Pancreas (tissue), 10 donors: ENCODE results near the gene VPS37C. TPM values are rescaled to one million over a fixed set of nuclear protein-coding genes. Genes with fewer than 3 reads are reported as not detected.
A peak's percentile ranks its signal among the peaks of the same experiment; 100 is the strongest.

Experiments
- ATAC-seq, 4 donors: fragments of 200-7000 bp; cut with Tn5 transposase; one replicate each; pipeline versions ENCODE4 v1.8.0 to v1.9.1; 2020; ENCODE audit warnings: mild to moderate bottlenecking in 4 of 4, moderate library complexity in 4 of 4
- DNase-seq, 6 donors: peaks; one replicate each; pipeline ENCODE4 v3.0.0-alpha.2; 2020
- FAIRE-seq: peaks from 2 replicates; lab custom pipeline; 2012; peaks lifted over from hg19 to GRCh38; lab: Jason Lieb, UNC
- H3K27ac ChIP-seq, 4 donors: fragments of 200-600 bp; sonication (generic); 1 replicate in 3 of 4; 2 replicates in 1 of 4; pipeline versions ENCODE4 v1.5.0 to v1.8.0; 2020
- H3K27me3 ChIP-seq, 4 donors: fragments of 200-600 bp; one replicate each; pipeline ENCODE4 v1.8.0; 2021
- H3K36me3 ChIP-seq, 3 donors: fragments of 200-600 bp; sonication (generic) in 1 of 3; one replicate each; pipeline versions ENCODE4 v1.5.0 to v1.8.0; 2020 to 2021
- H3K4me1 ChIP-seq, 3 donors: fragments of 200-600 bp; one replicate each; pipeline ENCODE4 v1.8.0; 2021
- H3K4me3 ChIP-seq, 4 donors: fragments of 200-600 bp; sonication (generic) in 2 of 4; one replicate each; pipeline versions ENCODE4 v1.5.0 to v1.8.0; 2020 to 2021
- H3K9me3 ChIP-seq, 4 donors: fragments of 200-600 bp; one replicate each; pipeline ENCODE4 v1.8.0; 2021
- WGBS, 2 donors: extraction: QIAGEN DNeasy Blood & Tissue Kit; methylation state at CpG; one replicate each; pipeline ENCODE4 v1.1.7; 2013; 5-methylcytosine and 5-hydroxymethylcytosine counted together
- intact Hi-C, 3 donors: fragments of 100-400 bp; cut with DNase I; formaldehyde crosslinking; loops; one replicate each; pipeline versions ENCODE4 v1.11.1 to v1.14.2; 2022
- polyA plus RNA-seq, 2 donors: library from polyadenylated mRNA; stranded (reverse); fragments of 200-250 nt; gene quantifications; one replicate each; pipeline ENCODE4 v1.2.3, GENCODE V29; 2013
- total RNA-seq, 6 donors: library from RNA; stranded (reverse); fragmentation: NEBNext Ultra II Directional in 4 of 6; extraction: Animal tissue kit (Norgen Biotek cat#: 25700) in 4 of 6; gene quantifications; one replicate each; pipeline versions ENCODE4 v1.2.1 to v1.2.4, GENCODE V29; 2021 to 2023
- TF ChIP-seq, protein P1 (sequence below), 4 donors: fragments of 200-600 bp; sonication (generic) in 3 of 4; IDR thresholded peaks; one replicate each; pipeline versions ENCODE4 v1.5.0 to v1.8.0; 2021; ENCODE audit warnings: antibody characterized with exemption in 4 of 4
- donor health status: healthy with polysubstance abuse.
- donor health status: DM: no; HTN: no; CAD: no; lungs with moderate emphysema.
- donor health status: DM: no; HTN: no; CAD: no.
- donor health status: control.
- donor health status: control.
- donor health status: Bipolar disorder and iron deficiency.
- donor health status: DM: yes; HTN: yes; CAD: no.
- donor health status: DM: no; HTN: no; CAD: no.
- donor health status: DM: no; HTN: no; CAD: no.
- donor health status: DM: yes; HTN: yes; CAD: no.

VPS37C gene
- total and polyA plus RNA-seq, 8 donors, result 12.1 to 25.7 (median 16.2) TPM

DNA sequence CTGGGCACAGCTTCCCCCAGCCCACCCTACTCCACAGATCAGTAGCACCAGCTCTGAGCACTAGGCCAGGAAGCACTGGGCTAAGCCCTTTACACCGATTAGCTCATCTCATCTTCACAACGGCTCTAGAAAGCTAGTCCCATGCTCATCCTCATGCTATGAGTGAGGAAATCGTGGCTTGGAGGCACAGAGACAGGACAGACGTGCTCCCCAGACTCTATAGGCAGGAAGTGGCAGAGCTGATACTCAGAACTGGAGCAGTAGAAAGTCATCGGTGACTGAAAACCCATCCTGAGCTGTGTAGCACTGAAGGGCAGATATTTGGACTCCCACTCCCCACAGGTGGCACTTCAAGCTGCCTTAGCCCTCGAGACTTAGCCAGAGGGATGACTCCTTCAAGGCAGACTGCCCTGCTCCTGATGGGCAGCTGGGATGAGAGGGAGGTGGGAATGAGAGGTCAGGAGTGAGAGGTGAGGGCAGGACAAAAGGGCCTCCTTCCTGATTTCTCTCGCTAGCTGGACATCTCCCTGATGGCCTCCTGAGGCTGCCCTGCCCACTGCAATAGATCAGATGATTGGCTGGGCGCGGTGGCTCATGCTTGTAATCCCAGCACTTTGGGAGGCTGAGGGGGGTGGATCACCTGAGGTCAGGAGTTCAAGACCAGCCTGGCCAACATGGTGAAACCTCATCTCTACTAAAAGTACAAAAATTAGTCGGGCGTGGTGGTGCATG lies 49.3 kb downstream of the VPS37C start:
- Histone ChIP-seq H3K27ac (no peak overlapping the region), H3K27me3 (no peaks in the 10 kb centered on the region), H3K4me1 (no peaks in the 10 kb centered on the region), H3K36me3 (no peaks in the 10 kb centered on the region), H3K9me3 (no peaks in the 10 kb centered on the region), H3K4me3 (no peak overlapping the region)
- DNase-seq (no peak), FAIRE-seq (no peak), ATAC-seq (peak in 1 of 4 donors; percentile 36)
- TF ChIP-seq, protein P1, sequence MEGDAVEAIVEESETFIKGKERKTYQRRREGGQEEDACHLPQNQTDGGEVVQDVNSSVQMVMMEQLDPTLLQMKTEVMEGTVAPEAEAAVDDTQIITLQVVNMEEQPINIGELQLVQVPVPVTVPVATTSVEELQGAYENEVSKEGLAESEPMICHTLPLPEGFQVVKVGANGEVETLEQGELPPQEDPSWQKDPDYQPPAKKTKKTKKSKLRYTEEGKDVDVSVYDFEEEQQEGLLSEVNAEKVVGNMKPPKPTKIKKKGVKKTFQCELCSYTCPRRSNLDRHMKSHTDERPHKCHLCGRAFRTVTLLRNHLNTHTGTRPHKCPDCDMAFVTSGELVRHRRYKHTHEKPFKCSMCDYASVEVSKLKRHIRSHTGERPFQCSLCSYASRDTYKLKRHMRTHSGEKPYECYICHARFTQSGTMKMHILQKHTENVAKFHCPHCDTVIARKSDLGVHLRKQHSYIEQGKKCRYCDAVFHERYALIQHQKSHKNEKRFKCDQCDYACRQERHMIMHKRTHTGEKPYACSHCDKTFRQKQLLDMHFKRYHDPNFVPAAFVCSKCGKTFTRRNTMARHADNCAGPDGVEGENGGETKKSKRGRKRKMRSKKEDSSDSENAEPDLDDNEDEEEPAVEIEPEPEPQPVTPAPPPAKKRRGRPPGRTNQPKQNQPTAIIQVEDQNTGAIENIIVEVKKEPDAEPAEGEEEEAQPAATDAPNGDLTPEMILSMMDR (IDR thresholded peaks at IDR 0.05), result no peak
- intact Hi-C loops, result no loop called here
- WGBS, 2 donors, result 79 to 84% methylated on average over 11 of the region's 11 CpGs

DNA sequence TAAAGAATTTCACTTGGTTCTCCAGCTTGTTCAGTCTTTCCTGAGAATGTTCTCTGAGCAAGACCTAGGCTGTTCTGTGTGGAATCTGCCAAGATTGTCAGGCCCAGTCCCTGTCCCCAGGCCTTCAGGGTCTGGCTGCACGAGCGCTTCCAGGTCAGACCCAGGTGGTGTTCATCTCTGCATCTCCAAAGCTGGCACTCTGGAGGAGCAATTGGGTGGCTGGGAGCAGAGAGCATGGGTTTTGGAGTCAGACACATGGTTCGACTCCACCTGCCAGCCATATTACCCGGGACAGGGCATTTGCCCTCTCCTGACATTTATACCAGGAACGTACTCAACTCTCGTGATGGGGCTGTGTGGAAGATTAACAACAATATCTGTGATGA lies 50.2 kb downstream of the VPS37C start:
- H3K27me3 ChIP-seq, result no peaks in the 10 kb centered on the region
- no peak overlapping the region for H3K4me3 ChIP-seq
- WGBS, 2 donors, result 81 to 84% methylated on average over 6 of the region's 6 CpGs
- no peaks in the 10 kb centered on the region for H3K9me3 ChIP-seq
- H3K4me1 ChIP-seq, result no peaks in the 10 kb centered on the region
- ATAC-seq (no peak), FAIRE-seq (no peak), DNase-seq (no peak)
- intact Hi-C loops, result no loop called here
- TF ChIP-seq, protein P1 (IDR thresholded peaks at IDR 0.05), result no peak
- no peak overlapping the region for H3K27ac ChIP-seq
- H3K36me3 ChIP-seq, result no peaks in the 10 kb centered on the region

DNA sequence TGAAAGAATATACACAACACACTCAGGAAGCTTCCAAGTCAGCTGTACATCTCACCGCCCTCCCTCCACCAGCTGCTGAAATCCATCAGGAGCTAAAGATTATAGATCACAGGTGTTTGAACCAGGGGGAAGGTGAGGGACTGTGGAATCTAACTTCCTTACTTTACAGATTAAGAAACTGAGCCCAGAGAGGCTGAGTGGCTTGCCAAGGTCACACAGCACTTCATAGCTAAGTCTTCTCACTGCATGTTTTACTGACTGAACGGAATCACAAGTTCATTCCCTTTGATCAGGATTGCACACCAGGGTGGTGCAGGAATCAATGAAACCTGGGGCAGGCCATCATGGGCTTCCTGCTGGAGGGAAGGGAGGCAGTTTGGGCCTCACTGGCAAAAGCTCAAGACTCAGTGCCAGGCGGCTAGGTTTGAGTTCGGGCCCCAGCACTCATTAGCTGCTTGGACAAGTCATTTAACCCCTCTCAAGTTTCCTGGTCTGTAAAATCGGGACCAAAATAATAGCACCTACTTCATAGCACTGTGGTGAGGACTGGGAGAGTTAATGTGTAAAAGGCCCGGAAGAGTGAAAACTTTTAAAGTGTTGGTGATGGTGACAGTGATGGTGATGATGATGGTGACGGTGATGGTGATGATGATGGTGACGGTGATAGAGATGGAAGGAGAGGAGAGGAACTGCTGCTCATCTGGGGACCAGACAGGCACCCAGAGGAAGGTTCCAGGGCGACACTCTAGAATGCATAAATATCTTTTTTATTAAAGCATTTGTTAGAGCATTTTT lies 50.8 kb downstream of the VPS37C start:
- FAIRE-seq (no peak), ATAC-seq (no peak), DNase-seq (no peak)
- H3K36me3 ChIP-seq, result no peaks in the 10 kb centered on the region
- no peak overlapping the region for H3K27ac ChIP-seq
- TF ChIP-seq, protein P1 (IDR thresholded peaks at IDR 0.05), result no peak
- intact Hi-C loops, result no loop called here
- 78 to 86% methylated on average over 9 of the region's 9 CpGs for WGBS, 2 donors
- no peaks in the 10 kb centered on the region for H3K9me3 ChIP-seq
- H3K4me1 ChIP-seq, result no peaks in the 10 kb centered on the region
- no peak overlapping the region for H3K4me3 ChIP-seq
- H3K27me3 ChIP-seq, result no peaks in the 10 kb centered on the region

DNA sequence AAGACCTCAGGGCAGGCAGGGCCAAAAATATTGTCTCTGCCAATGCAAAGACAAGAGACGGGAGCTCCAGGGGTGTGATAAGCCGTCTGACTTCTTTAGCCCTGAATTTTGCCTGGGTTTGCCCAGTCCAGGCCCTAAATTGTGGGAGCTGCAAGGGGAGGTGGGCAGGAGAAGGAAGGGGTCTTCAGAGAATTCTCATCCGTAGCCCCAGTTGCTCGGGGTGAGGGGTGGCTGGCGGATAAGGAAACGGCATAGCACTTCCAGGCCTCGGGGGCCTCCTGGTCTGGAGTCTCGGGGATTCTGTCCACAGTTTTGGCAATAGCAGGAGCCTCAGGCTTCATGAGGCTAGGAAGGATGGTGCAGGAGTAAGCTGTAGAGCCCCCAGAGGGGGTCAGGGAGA lies 51.6 kb downstream of the VPS37C start:
- DNase-seq, result no peak
- no peaks in the 10 kb centered on the region for H3K9me3 ChIP-seq

More for the DNA sequence above, 51.6 kb downstream of the VPS37C start:
- Histone ChIP-seq H3K27ac (no peak overlapping the region), H3K4me3 (no peak overlapping the region), H3K36me3 (no peaks in the 10 kb centered on the region), H3K4me1 (no peaks in the 10 kb centered on the region), H3K27me3 (no peaks in the 10 kb centered on the region)
- no peak for FAIRE-seq
- intact Hi-C loops, result no loop called here
- TF ChIP-seq, protein P1 (IDR thresholded peaks at IDR 0.05), result no peak
- ATAC-seq, result no peak
- WGBS, 2 donors, result 75 to 89% methylated on average over 8 of the region's 8 CpGs
